Large intestine (tissue), 3 donors: ENCODE data around the gene RANBP3. TPM values are rescaled to one million over a fixed set of nuclear protein-coding genes. Genes with fewer than 3 reads are reported as not detected.
"Not testable (repeated sequence)": the region's sequence is repeated elsewhere in the genome, so short reads cannot be mapped to it uniquely, and the experiment has no call there.

Experiments used
- DNase-seq, 2 donors: peaks; one replicate each; pipeline versions ENCODE4 v3.0.0 to v3.0.0-alpha.2; 2013
- H3K27ac ChIP-seq: one replicate; pipeline ENCODE4 v1.5.1; 2013; ENCODE audit warnings: low read length
- H3K27me3 ChIP-seq: 2 replicates; pipeline ENCODE4 v1.6.1; 2013; ENCODE audit warnings: low read length; ENCODE audit not compliant: control insufficient read depth, insufficient read depth
- H3K36me3 ChIP-seq: 2 replicates; pipeline ENCODE4 v1.6.1; 2013; ENCODE audit warnings: low read length; ENCODE audit not compliant: control insufficient read depth, insufficient read depth
- H3K4me1 ChIP-seq: one replicate; pipeline ENCODE4 v1.6.1; 2013; ENCODE audit warnings: low read length; ENCODE audit not compliant: control insufficient read depth, insufficient read depth
- H3K4me3 ChIP-seq: one replicate; pipeline ENCODE4 v1.5.1; 2013; ENCODE audit warnings: low read length
- H3K9me3 ChIP-seq: one replicate; pipeline ENCODE4 v1.6.1; 2013; ENCODE audit warnings: mild to moderate bottlenecking, low read depth, low read length, moderate library complexity; ENCODE audit not compliant: control insufficient read depth
- WGBS: methylation state at CpG from one replicate; pipeline ENCODE4 v1.1.5; 2013; ENCODE audit warnings: low lambda C conversion rate; ENCODE audit not compliant: insufficient coverage; 5-methylcytosine and 5-hydroxymethylcytosine counted together
- polyA plus RNA-seq: library from polyadenylated mRNA; unstranded; fragments of 120-200 nt; gene quantifications from one replicate; pipeline ENCODE4 v1.2.1, GENCODE V29; 2013

The RANBP3 gene
- polyA plus RNA-seq, 1 donor = 53.3 TPM

DNA sequence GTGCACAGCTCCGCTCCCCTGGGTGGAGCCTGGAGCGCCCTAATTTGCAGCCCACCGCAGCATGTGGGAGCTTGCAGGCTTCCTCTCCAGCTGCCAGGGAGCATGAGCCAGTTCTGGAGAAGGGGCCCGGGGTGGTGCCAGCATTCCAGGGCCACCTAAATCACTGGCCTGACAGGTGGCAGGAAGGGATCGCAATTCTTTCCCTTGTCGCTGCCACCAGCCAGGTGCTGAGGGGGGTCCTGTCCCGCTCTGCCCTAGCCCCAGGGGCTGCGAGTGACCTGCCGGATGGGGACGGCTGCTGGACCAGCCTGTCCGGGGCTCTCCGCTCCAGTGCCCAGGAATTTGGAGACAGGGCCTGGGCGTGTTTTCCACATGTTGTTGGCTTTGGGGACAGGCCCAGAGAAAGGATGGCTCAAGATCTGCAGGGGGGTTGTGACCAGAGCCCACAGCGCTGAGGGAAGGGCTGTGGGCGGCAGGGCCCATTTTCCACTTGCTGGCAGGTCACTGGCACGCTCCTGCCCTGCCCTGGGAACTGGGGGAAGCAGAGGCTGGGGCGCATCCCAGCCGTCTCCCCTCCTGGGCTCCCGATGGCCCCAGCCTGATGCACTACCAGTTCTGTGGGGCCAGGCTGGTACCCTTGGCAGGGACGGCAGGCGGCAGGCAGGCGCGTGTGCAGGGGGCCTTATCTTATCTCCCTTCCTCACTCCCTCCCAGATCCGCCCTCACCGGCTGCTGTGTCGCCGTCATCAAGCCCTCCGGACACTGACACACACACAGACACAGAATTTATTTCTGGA, 83.8 kb downstream of the RANBP3 start:
- no peak overlapping the region for H3K27ac ChIP-seq
- peaks cover 4% of the 10 kb centered on the region for H3K4me1 ChIP-seq
- H3K27me3 ChIP-seq = peaks cover 24% of the 10 kb centered on the region
- no peak for DNase-seq
- H3K36me3 ChIP-seq = peaks cover 28% of the 10 kb centered on the region
- H3K4me3 ChIP-seq = no peak overlapping the region
- no CpG with 5 or more reads among the region's 28 CpGs for WGBS
- H3K9me3 ChIP-seq = no peaks in the 10 kb centered on the region

DNA sequence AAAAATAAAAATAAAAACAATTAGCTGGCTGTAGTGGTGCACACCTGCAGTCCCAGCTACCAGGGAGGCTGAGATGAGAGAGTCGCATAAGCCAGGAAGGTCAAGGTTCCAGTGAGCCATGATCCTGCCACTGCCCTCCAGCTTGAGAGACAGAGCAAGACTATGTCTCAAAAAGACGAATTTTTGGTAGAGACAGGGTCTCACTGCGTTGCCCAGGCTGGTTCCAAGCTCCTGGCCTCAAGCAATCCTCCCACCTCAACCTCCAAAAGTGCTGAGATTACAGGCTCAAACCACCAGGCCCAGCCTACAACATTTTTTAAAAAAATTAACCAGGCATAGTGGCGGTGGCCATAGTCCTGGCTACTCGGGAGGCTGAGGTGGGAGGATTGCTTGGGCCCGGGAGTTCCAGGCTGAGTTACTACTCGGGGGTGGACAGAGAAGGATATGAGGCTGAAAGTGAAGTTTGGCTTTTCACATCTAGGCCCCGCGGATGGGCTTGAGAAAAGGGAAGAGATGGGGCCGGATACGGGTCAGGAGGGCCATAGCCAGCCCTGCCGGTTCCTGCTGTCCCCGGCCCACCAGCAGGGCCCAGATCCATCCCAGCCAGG, 84.5 kb downstream of the RANBP3 start:
- WGBS = no CpG with 5 or more reads among the region's 13 CpGs
- no peak overlapping the region for H3K27ac ChIP-seq

DNA sequence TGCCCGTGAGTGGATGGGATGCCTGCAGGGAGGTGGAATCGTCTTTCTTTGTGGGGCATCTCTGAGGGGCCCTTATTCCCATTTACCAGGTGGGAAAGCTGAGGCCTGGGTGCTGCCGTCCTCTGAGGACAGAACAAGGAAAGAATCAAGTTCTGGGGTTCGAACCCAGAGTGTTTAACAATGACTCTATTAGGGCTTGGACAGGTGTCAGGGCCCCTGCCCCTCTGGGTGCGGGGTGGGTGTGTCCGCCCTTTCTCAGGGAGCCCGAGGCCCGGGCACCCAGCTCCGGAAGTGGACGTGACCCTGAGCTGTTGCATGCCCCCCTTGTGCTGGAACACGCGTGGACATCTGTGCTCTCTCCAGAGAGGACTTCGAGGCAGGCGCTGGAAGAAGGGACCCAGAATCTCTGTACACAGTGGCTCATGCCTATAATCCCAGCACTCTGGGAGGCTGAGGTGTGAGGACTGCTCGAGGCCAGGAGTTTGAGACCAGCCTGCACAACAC, 85.1 kb downstream of the RANBP3 start:
- Histone ChIP-seq H3K9me3 (no peaks in the 10 kb centered on the region), H3K4me3 (no peak overlapping the region), H3K27me3 (peaks cover 24% of the 10 kb centered on the region), H3K27ac (no peak overlapping the region), H3K4me1 (peaks cover 4% of the 10 kb centered on the region), H3K36me3 (peaks cover 25% of the 10 kb centered on the region)
- no CpG with 5 or more reads among the region's 15 CpGs for WGBS
- no peak for DNase-seq

More for the DNA sequence above, 84.5 kb downstream of the RANBP3 start:
- Histone ChIP-seq H3K36me3 (peaks cover 28% of the 10 kb centered on the region), H3K4me1 (peaks cover 4% of the 10 kb centered on the region), H3K9me3 (no peaks in the 10 kb centered on the region), H3K4me3 (no peak overlapping the region), H3K27me3 (peaks cover 24% of the 10 kb centered on the region)
- DNase-seq = no peak

DNA sequence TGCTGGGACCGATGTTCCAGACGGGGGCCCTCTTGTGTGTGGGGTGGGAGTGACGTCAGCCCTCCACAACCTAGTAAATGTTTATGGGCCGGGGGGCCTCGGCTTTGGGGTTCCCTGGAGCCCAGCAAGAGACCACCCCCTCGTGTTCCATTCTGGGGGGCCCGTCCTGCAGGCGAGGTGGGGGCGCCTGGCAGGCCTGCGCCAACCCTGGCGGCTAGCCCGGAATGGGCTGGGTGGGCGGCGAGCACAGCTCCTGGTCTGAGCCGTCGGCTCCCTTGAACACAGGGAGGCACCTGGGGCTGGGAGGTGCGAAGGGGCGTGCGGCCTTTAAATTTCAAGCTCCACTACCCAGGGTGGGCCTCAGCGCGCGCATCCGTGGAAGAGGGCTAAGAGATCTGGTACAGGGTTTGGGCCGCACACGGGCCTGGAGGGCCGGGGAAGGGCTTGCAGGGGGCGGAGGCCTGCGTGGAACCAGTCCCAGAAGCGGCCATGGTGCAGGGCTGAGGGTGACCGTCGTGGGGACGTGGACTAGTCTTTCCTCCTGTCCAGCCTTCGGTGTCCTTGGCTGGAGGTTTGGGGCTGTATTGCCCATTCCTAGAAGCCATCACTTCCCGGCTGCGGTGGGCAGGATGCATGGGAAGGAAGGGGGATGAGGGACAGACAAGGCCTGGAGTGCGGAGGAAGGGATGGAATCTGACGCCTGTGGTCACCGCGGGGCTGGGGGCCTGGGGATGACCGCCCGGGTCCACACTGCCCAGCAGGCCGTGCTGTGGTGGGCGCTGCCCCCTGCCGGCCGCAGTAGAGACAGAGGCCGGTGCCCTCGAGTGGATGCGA, 85.8 kb downstream of the RANBP3 start:
- H3K27me3 ChIP-seq = peaks cover 24% of the 10 kb centered on the region
- H3K4me3 ChIP-seq = no peak overlapping the region
- peaks cover 23% of the 10 kb centered on the region for H3K36me3 ChIP-seq
- H3K4me1 ChIP-seq = peaks cover 4% of the 10 kb centered on the region
- H3K9me3 ChIP-seq = no peaks in the 10 kb centered on the region
- H3K27ac ChIP-seq = no peak overlapping the region
- no CpG with 5 or more reads among the region's 48 CpGs for WGBS
- DNase-seq = peak in 1 of 2 donors; percentile 27

DNA sequence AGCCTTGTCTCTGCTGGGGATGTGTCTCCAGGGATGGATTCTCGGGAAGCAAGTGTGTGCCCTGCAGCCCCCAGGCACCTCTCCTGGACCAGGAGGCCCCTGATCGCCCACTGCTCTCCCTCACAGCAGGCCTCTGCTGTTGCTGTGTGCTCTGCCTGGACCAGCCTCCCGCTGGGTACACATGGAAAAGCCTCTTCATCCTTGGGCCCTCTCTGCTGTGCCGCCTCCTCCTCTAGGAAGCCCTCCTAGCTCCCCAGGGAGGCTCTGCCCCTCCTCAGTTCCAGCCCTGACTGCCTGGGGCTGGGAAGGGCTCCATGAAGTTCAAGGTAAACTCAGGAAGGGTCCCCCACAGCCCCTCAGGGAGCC, 86.4 kb downstream of the RANBP3 start:
- Histone ChIP-seq H3K9me3 (no peaks in the 10 kb centered on the region), H3K4me3 (no peak overlapping the region), H3K27me3 (peaks cover 24% of the 10 kb centered on the region), H3K27ac (no peak overlapping the region), H3K4me1 (peaks cover 4% of the 10 kb centered on the region), H3K36me3 (peaks cover 17% of the 10 kb centered on the region)
- DNase-seq = no peak
- no CpG with 5 or more reads among the region's 4 CpGs for WGBS

DNA sequence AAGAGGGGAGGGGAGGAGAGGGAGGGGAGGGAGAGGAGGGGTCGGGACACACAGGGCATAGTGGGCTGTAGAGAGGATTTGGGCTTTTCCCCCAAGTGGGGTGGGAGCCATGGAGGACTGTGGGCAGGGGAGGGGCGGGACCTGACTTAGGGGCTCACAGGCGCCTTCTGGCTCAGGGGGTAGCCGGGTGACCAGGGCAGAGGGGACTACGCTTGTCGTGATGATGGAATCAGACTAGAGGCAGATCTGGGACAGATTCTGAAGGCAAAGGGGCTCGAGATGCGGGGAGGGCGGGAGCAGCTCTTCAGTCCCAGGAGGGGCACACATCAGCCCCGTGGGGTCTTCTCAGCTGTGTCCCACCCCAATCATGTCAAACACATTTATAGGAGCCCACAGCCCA, 87.8 kb downstream of the RANBP3 start:
- no peaks in the 10 kb centered on the region for H3K9me3 ChIP-seq
- H3K27ac ChIP-seq = no peak overlapping the region
- peaks cover 4% of the 10 kb centered on the region for H3K36me3 ChIP-seq
- WGBS = no CpG with 5 or more reads among the region's 10 CpGs
- H3K4me3 ChIP-seq = no peak overlapping the region
- peaks cover 24% of the 10 kb centered on the region for H3K27me3 ChIP-seq
- DNase-seq = no peak
- peaks cover 4% of the 10 kb centered on the region for H3K4me1 ChIP-seq

DNA sequence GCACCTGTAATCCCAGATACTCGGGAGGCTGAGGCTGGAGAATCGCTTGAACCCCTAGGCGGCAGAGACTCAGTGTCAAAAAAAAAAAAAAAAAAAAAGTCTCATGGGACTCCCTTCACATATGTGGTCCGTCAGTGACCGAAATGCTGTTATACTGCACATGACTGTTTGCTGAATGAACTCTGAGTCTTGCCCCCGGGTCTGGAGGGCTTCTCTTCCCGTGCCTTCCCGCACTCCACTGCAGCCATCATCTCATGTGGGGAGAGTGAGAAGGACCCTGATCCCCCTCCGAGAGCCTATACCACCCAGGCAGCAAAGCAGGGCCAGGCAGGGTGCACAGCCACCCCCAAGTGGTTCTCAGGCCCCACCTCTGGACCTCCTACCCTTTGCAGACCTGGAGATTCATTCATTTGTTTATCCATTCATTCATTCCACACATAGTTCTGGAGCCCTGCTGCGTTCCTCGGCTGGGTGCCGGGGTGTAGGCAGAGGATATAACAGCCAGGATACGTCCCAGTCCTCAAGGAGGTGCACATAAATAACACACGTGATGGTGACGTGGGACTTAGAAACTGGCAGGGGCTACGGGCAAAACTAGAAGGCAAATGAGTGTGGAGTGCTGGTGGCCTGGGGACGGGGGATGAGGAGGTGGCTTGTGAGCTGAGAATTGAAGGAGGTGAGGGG, 88.5 kb downstream of the RANBP3 start:
- Histone ChIP-seq H3K27me3 (peaks cover 24% of the 10 kb centered on the region), H3K9me3 (no peaks in the 10 kb centered on the region), H3K27ac (no peak overlapping the region), H3K4me1 (peaks cover 4% of the 10 kb centered on the region), H3K36me3 (no peaks in the 10 kb centered on the region), H3K4me3 (no peak overlapping the region)
- no CpG with 5 or more reads among the region's 17 CpGs for WGBS
- peak in 1 of 2 donors; percentile 36 for DNase-seq

DNA sequence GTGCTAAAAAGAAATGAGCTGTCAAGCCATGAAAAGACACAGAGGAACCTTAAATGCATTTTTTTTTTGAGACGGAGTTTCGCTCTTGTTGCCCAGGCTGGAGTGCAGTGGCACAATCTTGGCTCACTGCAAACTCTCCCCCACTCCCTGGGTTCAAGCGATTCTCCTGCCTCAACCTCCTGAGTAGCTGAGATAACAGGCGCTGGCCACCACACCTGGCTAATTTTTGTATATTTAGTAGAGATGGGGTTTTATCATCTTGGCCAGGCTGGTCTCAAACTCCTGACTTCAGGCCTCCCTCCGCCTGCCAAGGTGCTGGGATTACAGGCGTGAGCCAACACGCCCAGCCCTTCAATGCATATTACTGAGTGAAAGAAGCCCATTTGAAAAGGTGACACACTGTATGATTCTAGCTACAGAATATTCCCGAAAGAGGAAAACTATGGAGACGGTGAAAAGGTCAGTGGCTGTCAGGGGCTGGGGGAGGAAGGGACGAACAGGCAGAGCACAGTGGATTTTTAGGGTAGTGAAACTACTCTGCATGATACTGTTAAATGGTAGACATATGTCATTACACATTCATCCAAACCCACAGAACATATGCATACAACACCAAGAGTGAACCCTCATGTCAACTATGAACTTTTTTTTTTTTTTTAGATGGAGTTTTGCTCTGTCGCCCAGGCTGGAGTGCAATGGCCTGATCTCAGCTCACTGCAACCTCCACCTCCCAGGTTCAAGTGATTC, 93.7 kb downstream of the RANBP3 start:
- H3K36me3 ChIP-seq, H3K9me3 ChIP-seq, H3K27me3 ChIP-seq, H3K27ac ChIP-seq, H3K4me3 ChIP-seq, H3K4me1 ChIP-seq, DNase-seq: not testable (repeated sequence)
- WGBS = 62% methylated on average over 4 of the region's 11 CpGs

DNA sequence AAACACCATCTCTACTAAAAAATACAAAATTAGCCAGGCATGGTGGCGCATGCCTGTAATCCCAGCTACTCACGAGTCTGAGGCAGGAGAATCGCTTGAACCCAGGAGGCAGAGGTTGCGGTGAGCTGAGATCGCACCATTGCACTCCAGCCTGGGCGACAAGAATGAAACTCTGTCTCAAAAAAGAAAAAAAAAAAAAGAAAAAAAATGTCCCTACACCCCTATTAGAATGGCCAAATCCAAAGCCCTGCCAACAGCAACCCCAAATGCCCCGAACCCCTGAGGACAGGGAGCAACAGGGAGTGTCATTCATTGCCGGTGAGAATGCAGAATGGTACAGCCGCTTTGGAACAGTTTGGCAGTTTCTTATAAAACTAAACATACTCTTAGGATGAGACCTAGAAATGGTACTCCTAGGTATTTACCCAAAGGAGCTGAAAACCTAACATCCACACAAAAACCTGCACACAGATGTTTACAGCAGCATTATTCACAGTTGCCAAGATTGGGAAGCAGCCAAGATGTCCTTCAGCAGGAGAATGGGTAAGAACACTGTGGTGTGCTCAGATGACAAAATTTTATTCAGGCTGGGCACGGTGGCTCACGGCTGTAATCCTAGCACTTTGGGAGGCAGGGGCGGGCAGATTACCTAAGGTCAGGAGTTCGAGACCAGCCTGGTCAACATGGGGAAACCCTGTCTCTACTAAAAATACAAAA, 94.6 kb downstream of the RANBP3 start:
- H3K27ac ChIP-seq, DNase-seq, H3K9me3 ChIP-seq, H3K36me3 ChIP-seq, H3K4me1 ChIP-seq, H3K4me3 ChIP-seq, H3K27me3 ChIP-seq: not testable (repeated sequence)
- no CpG with 5 or more reads among the region's 13 CpGs for WGBS
